Neural cell (in vitro differentiated cells): ENCODE measurements around the gene ATP1A2. TPM values are rescaled to one million over a fixed set of nuclear protein-coding genes. Genes with fewer than 3 reads are reported as not detected.

Source experiments
- H2AFZ ChIP-seq: fragments of 200-600, 300-800 bp; sonication (generic), shearing (Covaris generic); 2 replicates; pipeline ENCODE4 v1.6.0; 2014; ENCODE audit warnings: low read depth, mild to moderate bottlenecking, antibody characterized with exemption, low read length, moderate library complexity
- H3F3A ChIP-seq: fragments of 200-600 bp; shearing (Covaris generic); 2 replicates; pipeline ENCODE4 v1.6.1; 2016; ENCODE audit warnings: mild to moderate bottlenecking, moderate library complexity, mixed read lengths, antibody characterized with exemption, low read length; ENCODE audit not compliant: insufficient read depth, poor library complexity, severe bottlenecking
- H3K27ac ChIP-seq: fragments of 200-600, 300-800 bp; sonication (generic), shearing (Covaris generic); 2 replicates; pipeline ENCODE4 v1.5.1; 2014; ENCODE audit warnings: mild to moderate bottlenecking, low read length, moderate library complexity
- H3K27me3 ChIP-seq: fragments of 300-800, 200-600 bp; sonication (generic), shearing (Covaris generic); 2 replicates; pipeline ENCODE4 v1.6.0; 2014; ENCODE audit warnings: mild to moderate bottlenecking, low read depth, low read length, moderate library complexity; ENCODE audit not compliant: insufficient read depth
- H3K36me3 ChIP-seq: fragments of 300-800, 200-600 bp; sonication (generic), shearing (Covaris generic); 2 replicates; pipeline ENCODE4 v1.5.1; 2014; ENCODE audit warnings: mild to moderate bottlenecking, antibody characterized with exemption, low read length, moderate library complexity; ENCODE audit not compliant: insufficient read depth
- H3K4me2 ChIP-seq: fragments of 300-800, 200-600 bp; sonication (generic), shearing (Covaris generic); 2 replicates; pipeline ENCODE4 v1.6.0; 2014; ENCODE audit warnings: mild to moderate bottlenecking, low read length
- H3K4me3 ChIP-seq: fragments of 300-800, 200-600 bp; sonication (generic), shearing (Covaris generic); 2 replicates; pipeline ENCODE4 v1.5.1; 2014; ENCODE audit warnings: mild to moderate bottlenecking, low read length, moderate library complexity
- H3K79me2 ChIP-seq: fragments of 200-600 bp; shearing (Covaris generic); replicated peaks from 2 replicates; pipeline ENCODE4 v1.6.0; 2014; ENCODE audit warnings: mild to moderate bottlenecking, low read length, moderate library complexity; ENCODE audit not compliant: insufficient read depth
- H3K9ac ChIP-seq: fragments of 300-800, 200-600 bp; sonication (generic), shearing (Covaris generic); 2 replicates; pipeline ENCODE4 v1.6.1; 2016; ENCODE audit warnings: mild to moderate bottlenecking, low read length, mixed read lengths
- H3K9me2 ChIP-seq: fragments of 200-600 bp; shearing (Covaris generic); 2 replicates; pipeline ENCODE4 v1.6.1; 2016; ENCODE audit warnings: mild to moderate bottlenecking, low read length, mixed read lengths; ENCODE audit not compliant: insufficient read depth
- H3K9me3 ChIP-seq: fragments of 200-600, 300-800 bp; sonication (generic), shearing (Covaris generic); 2 replicates; pipeline ENCODE4 v1.6.1; 2016; ENCODE audit warnings: mild to moderate bottlenecking, mixed run types, low read length, moderate library complexity, mixed read lengths
- H4K20me1 ChIP-seq: fragments of 200-600 bp; shearing (Covaris generic); 2 replicates; pipeline ENCODE4 v1.6.1; 2016; ENCODE audit warnings: mild to moderate bottlenecking, mixed run types; ENCODE audit not compliant: insufficient read depth
- EP300 ChIP-seq: fragments of 450-650 bp; conservative IDR thresholded peaks from 2 replicates; pipeline ENCODE4 v1.6.1; 2014; ENCODE audit warnings: antibody characterized with exemption, mild to moderate bottlenecking, moderate library complexity; ENCODE audit not compliant: poor library complexity, severe bottlenecking
- MXI1 ChIP-seq: fragments of 450-650 bp; conservative IDR thresholded peaks from 2 replicates; pipeline ENCODE4 v1.6.1; 2014; ENCODE audit warnings: antibody characterized with exemption, mild to moderate bottlenecking; ENCODE audit not compliant: poor library complexity, severe bottlenecking
- POLR2AphosphoS5 ChIP-seq: IDR thresholded peaks from 2 replicates; pipeline ENCODE4 v1.6.1; 2012
- RAD21 ChIP-seq: fragments of 450-650 bp; conservative IDR thresholded peaks from 2 replicates; pipeline ENCODE4 v1.6.1; 2014; ENCODE audit warnings: antibody characterized with exemption, mild to moderate bottlenecking, moderate library complexity
- TAF1 ChIP-seq: IDR thresholded peaks from 2 replicates; pipeline ENCODE4 v1.6.1; 2012; ENCODE audit warnings: low read depth
- polyA plus RNA-seq: library from polyadenylated mRNA; depleted of rRNA; stranded (reverse); fragments of >200 nt; gene quantifications from 2 replicates; pipeline ENCODE4 v1.2.3, GENCODE V29; 2014
- TF ChIP-seq, protein P1 (sequence below): IDR thresholded peaks from 2 replicates; pipeline ENCODE4 v1.6.1; 2012; ENCODE audit warnings: borderline replicate concordance
- TF ChIP-seq, protein P2 (sequence below): fragments of 450-650 bp; IDR thresholded peaks from 2 replicates; pipeline ENCODE4 v1.5.1; 2014; ENCODE audit warnings: antibody characterized with exemption, mild to moderate bottlenecking, moderate library complexity; ENCODE audit not compliant: poor library complexity, severe bottlenecking

Gene ATP1A2
- polyA plus RNA-seq, 1 donor from 2014 or later: 0.12 TPM

DNA sequence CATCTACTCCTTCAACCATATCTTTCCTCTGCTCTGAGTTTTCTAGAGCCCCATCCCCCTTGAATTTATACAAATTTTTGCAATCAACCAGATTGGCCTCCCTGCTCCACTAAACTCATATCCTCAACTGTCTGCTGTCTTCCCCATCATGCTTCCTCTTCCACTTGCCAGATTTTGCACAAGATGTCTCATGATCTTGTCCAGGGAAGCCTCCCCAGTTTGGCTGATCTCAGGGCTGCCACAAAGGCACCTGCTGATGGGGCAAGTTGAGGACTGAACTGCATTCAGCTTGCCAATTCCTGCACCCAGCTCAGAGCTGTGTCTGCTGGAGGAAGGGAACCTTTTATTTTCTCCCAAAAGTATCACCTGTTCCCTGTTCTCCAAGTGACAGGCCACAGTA is 38.1 kb upstream of the ATP1A2 start:
- Histone ChIP-seq H4K20me1 (no peaks in the 10 kb centered on the region), H3K27me3 (no peaks in the 10 kb centered on the region), H3F3A (no peaks in the 10 kb centered on the region), H3K9me2 (no peaks in the 10 kb centered on the region), H3K27ac (no peak overlapping the region), H3K79me2 (no peaks in the 10 kb centered on the region), H3K4me2 (no peak overlapping the region), H2AFZ (no peak overlapping the region), H3K36me3 (no peaks in the 10 kb centered on the region), H3K4me3 (no peak overlapping the region), H3K9me3 (no peaks in the 10 kb centered on the region), H3K9ac (no peak overlapping the region)
- TF ChIP-seq EP300 (no peak), MXI1 (no peak), TAF1 (no peak), RAD21 (no peak)
- TF ChIP-seq, protein P1, sequence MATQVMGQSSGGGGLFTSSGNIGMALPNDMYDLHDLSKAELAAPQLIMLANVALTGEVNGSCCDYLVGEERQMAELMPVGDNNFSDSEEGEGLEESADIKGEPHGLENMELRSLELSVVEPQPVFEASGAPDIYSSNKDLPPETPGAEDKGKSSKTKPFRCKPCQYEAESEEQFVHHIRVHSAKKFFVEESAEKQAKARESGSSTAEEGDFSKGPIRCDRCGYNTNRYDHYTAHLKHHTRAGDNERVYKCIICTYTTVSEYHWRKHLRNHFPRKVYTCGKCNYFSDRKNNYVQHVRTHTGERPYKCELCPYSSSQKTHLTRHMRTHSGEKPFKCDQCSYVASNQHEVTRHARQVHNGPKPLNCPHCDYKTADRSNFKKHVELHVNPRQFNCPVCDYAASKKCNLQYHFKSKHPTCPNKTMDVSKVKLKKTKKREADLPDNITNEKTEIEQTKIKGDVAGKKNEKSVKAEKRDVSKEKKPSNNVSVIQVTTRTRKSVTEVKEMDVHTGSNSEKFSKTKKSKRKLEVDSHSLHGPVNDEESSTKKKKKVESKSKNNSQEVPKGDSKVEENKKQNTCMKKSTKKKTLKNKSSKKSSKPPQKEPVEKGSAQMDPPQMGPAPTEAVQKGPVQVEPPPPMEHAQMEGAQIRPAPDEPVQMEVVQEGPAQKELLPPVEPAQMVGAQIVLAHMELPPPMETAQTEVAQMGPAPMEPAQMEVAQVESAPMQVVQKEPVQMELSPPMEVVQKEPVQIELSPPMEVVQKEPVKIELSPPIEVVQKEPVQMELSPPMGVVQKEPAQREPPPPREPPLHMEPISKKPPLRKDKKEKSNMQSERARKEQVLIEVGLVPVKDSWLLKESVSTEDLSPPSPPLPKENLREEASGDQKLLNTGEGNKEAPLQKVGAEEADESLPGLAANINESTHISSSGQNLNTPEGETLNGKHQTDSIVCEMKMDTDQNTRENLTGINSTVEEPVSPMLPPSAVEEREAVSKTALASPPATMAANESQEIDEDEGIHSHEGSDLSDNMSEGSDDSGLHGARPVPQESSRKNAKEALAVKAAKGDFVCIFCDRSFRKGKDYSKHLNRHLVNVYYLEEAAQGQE: no peak
- TF ChIP-seq, protein P2, sequence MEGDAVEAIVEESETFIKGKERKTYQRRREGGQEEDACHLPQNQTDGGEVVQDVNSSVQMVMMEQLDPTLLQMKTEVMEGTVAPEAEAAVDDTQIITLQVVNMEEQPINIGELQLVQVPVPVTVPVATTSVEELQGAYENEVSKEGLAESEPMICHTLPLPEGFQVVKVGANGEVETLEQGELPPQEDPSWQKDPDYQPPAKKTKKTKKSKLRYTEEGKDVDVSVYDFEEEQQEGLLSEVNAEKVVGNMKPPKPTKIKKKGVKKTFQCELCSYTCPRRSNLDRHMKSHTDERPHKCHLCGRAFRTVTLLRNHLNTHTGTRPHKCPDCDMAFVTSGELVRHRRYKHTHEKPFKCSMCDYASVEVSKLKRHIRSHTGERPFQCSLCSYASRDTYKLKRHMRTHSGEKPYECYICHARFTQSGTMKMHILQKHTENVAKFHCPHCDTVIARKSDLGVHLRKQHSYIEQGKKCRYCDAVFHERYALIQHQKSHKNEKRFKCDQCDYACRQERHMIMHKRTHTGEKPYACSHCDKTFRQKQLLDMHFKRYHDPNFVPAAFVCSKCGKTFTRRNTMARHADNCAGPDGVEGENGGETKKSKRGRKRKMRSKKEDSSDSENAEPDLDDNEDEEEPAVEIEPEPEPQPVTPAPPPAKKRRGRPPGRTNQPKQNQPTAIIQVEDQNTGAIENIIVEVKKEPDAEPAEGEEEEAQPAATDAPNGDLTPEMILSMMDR: no peak

DNA sequence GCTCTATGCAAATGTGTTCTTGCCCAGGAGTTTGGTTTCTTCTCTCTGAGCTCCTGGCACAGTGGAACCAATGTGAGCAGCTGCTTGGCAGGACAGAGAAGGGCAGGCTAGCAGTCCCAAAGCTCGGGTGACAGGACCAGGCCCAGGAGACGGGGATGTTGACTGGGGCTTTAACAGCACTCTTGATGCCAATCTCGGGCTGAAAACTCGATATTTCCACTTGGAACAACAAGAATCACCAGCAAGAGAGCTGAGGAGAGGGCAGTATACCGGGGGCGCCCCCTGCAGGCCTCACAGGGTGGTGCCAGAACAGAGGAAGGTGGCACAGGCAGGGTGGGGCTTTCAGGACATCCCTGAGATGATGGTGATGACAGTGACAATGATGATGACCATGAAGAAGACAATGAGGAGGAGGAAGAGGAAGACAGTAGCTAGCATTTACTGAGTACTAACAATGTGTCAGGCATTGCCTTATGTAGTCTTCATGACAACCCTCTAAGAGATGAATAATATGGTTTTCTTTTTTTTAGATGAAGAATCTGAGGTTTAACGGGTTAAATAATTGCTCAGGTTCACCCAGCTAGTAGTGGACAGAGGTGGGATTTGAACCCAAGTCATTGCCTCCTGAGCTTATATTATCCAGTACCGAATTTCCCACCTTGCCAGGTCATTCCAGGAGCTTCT is 36.9 kb upstream of the ATP1A2 start:
- Histone ChIP-seq H4K20me1 (no peaks in the 10 kb centered on the region), H3K4me2 (no peak overlapping the region), H3K27ac (no peak overlapping the region), H3K27me3 (peaks cover 7% of the 10 kb centered on the region), H2AFZ (no peak overlapping the region), H3K9me2 (no peaks in the 10 kb centered on the region), H3F3A (no peaks in the 10 kb centered on the region), H3K4me3 (no peak overlapping the region), H3K36me3 (no peaks in the 10 kb centered on the region), H3K9ac (no peak overlapping the region), H3K79me2 (no peaks in the 10 kb centered on the region), H3K9me3 (no peaks in the 10 kb centered on the region)
- TF ChIP-seq POLR2AphosphoS5 (no peak), MXI1 (no peak)
- TF ChIP-seq, protein P2: peak; percentile 34
